GM18868 (cell line): ENCODE data around the gene ASTN2.
"Not testable (repeated sequence)": the region's sequence is repeated elsewhere in the genome, so short reads cannot be mapped to it uniquely, and the experiment has no call there.

ENCODE experiments used
- ATAC-seq: cut with Tn5 transposase; IDR thresholded peaks from one replicate; pipeline ENCODE4 v1.9.1; 2021; ENCODE audit warnings: mild to moderate bottlenecking, moderate library complexity; ENCODE audit not compliant: unreplicated experiment

ASTN2 gene

DNA sequence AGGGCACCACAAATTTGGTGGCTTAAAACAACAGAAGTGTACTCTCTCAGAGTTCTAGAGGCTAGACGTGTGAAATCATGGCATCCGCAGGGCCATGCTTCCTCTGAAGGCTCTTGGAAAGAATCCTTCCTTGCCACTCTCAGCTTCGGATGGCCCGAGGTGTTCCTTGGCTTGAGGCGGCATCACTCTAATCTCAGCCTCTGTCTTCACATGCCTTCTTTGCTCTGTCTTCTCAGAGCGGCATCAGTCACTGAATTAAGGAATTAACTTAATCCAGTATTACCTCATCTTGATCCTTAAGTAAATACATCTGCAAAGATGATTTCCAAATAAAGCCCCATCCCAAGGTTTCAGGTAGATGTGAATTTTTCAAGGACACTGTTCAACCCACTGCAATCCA lies 938.9 kb downstream of the ASTN2 start:
- no peak for ATAC-seq

- ATAC-seq: no peak
Observed at GRCh38 chr9:116475201-116475600, 939.7 kb downstream of the ASTN2 start.

DNA sequence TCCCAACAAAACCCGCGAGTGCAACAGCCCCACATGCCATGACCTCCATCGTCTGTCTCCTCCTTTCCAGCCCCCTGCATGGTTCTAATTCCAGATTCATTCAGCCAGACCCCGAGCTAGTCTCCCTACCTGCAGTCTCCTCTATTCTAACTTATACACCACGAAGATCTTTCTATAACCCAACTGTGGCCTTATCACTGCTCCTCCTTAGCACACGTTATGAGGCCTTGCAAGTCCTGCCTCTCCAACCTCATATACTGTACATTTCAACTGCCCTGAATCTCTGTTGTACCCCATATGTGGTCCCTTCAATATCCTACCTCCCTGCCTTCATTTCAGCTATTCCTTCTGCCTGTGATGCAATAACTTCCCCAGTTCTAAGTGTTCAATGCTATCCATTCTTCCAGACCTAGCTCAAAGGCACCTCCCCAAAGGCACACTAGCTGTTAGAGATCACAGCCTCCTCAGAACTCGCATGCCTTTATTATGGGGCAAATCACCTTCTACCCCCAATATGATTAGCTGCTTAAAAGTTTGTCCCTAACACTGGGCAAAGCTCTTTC lies 942.8 kb downstream of the ASTN2 start:
- no peak for ATAC-seq

- no peak for ATAC-seq
Observed at GRCh38 chr9:116471093-116471906, 943.6 kb downstream of the ASTN2 start.

- no peak for ATAC-seq
Observed at GRCh38 chr9:116468793-116469527, 945.9 kb downstream of the ASTN2 start.

GRCh38 chr9:116468369-116468768 lies 946.5 kb downstream of the ASTN2 start:
- no peak for ATAC-seq

DNA sequence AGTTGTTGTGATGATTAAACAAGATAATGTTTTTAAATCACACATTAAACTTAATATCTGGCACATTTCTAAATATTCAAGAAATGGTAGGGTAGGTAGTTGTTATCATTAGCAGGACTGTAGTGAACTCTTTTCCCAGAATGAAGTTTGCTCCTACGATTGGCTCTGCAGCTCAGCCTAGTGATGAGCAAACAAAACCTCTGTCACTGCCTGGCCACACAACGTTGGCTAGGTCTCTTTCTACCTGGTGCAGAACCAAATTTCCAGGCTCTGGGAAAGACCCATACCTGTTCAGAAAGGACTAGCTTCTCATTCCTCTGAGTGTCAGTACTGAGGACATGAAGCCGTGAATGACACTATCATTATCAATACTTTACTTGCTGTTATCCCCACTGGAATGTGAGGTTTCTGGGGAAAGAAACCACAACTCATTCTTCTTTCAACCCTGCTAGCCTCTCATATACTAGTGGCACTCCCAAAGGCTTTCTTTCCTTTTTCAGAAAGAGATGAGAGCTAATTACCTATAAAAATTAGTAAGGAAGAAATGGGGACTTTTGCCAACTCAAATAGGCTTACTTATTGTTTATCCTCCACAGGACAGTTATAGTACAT lies 947.0 kb downstream of the ASTN2 start:
- ATAC-seq: no peak

DNA sequence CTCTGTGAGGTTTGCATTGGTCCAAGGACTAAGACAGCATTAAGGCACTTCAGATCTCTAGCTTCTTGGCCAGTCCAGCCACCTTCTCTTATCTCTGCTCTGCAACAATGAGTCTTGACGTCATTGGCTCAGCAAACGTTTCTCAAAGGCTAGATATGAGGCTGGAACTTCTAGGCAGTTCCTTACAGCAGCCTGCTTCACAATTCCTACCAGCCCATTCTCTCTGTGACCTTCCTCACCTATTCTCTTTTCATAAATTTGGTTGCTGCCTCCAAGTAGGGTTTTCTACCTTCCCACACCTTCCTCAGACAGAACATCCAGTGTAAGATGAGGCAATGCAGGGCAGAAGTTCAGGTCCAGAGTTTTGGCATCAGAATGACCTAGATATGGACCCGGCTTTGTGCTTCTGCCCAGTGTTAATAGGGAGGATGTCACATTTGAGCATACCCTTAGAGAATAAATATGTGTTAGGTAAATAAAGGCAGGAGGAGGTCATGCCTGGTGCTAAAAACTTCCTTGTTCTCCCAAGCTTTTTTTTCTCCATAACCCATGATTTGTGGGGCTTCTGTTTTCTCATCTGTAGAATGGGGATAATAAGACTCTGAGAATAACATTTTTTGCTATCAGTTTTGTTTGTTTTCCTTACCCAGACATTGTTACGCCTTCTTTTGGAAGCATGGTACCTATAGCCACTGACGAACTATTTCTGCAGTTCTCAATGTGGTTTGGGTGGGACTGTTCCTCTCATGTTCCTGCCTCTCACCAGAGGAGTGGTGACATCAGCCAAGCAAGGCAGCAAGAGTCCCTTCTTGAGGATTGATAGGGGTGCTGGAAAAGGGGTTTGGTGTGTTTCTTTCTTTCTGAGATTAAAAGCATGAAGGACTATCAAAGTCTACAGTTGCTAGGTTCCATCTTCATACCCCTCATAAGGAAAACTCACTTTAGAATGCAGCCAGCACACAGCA lies 948.3 kb downstream of the ASTN2 start:
- no peak for ATAC-seq

GRCh38 chr9:116465576-116466270 lies 949.1 kb downstream of the ASTN2 start:
- no peak for ATAC-seq

GRCh38 chr9:116464987-116465571 lies 949.8 kb downstream of the ASTN2 start:
- ATAC-seq: no peak

- no peak for ATAC-seq
Observed at GRCh38 chr9:116464423-116464822, 950.4 kb downstream of the ASTN2 start.

GRCh38 chr9:116461632-116462031 lies 953.2 kb downstream of the ASTN2 start:
- no peak for ATAC-seq

DNA sequence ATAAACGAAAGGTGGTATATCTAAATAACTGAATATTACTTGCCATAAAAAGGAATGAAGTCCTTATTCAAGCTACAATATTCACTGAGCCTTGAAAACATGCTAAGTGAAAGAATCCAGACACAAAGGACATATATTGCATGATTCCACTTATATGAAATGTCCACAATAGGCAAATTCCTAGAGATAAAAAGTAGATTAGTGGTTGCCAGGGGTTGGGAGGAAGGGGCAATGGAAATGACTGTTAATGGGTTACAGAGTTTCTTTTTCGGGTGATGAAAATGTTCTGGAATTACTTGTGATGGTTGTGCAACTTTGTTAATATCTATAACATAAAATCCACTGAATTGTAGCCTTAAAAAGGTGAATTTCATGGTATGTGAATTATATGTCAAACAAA lies 954.8 kb downstream of the ASTN2 start:
- no peak for ATAC-seq

DNA sequence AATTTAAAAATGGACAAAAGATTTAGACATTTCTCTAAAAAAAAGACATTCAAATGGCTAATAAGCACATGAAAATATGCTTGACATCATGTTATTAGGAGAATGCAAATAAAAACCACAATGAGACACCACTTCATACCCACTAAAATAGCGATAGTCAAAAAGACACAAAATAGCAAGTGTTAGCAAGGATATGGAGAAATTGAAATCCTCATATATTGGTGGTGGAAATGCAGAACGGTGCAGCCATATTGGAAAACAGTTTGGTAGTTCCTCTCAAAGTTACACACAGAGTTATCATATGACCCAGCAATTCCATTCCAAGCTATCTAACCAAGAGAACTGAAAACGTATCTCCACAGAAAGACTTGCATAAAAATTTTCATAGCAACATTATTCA lies 955.3 kb downstream of the ASTN2 start:
- no peak for ATAC-seq

- ATAC-seq: no peak
Observed at GRCh38 chr9:116456490-116457088, 958.3 kb downstream of the ASTN2 start.

- not testable (repeated sequence) for ATAC-seq
Observed at GRCh38 chr9:116454539-116454938, 960.3 kb downstream of the ASTN2 start.

GRCh38 chr9:116453785-116454184 lies 961.1 kb downstream of the ASTN2 start:
- ATAC-seq: no peak

GRCh38 chr9:116452634-116453033 lies 962.2 kb downstream of the ASTN2 start:
- ATAC-seq: no peak

DNA sequence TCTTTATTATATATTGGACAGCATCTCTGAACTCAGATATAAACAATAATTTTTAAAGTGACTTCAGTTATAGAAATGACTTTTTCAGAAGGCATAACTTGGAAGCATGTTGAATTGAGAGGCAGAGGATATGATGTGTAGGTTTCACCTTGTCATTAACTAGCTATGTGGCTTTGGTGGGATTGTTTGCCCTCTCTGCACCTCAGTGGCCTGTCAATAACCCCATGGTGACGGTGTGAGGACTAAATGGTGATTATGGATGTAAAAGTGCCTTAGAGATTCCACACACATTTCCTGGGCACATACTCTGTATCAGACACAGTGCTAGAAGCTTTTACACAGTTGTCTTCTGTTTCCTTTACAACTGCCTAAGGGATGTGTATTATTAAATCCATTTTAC lies 962.6 kb downstream of the ASTN2 start:
- ATAC-seq: no peak
